Endothelial cell of umbilical vein (primary cell): ENCODE data around the gene FSTL3.

Experiments used
- POLR2A ChIP-seq: IDR thresholded peaks from 2 replicates; pipeline ENCODE4 v1.6.1; 2012; ENCODE audit warnings: low read depth, mild to moderate bottlenecking, control low read depth, low read length
- TF ChIP-seq, protein P1 (sequence below), 2 donors: IDR thresholded peaks; 1 replicate in 1 of 2; 2 replicates in 1 of 2; pipeline ENCODE4 v1.5.1; 2011; ENCODE audit warnings: low read length in 2 of 2, mild to moderate bottlenecking in 2 of 2, moderate library complexity in 2 of 2, control low read depth in 1 of 2, inconsistent platforms in 1 of 2, low read depth in 1 of 2; ENCODE audit not compliant: insufficient read depth in 1 of 2; ENCODE audit errors: extremely low read depth in 1 of 2

DNA sequence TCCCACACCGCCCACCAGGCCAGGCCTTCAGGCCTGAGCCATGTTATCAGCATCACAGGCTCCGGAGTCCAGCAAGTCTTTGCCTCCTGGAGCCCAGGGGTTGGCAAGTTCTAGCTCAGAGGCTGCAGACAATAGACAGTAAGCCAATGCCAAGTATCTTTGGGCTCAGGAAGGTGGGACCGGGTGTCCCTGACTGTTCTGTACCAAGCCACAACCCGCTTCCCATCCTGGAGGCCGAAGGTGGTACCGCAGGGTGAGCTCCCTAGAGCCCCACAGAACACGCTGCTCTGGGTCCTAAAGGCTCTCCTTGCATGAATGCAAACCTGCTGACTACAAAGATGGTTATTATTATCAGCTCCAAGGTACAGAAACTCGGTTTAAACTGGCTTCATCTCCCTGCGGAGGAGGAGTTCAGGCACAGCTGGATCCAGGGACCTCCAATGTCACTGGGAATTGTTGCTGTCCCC, 5.5 kb upstream of the FSTL3 start:
- no peak for TF ChIP-seq POLR2A
- TF ChIP-seq, protein P1, sequence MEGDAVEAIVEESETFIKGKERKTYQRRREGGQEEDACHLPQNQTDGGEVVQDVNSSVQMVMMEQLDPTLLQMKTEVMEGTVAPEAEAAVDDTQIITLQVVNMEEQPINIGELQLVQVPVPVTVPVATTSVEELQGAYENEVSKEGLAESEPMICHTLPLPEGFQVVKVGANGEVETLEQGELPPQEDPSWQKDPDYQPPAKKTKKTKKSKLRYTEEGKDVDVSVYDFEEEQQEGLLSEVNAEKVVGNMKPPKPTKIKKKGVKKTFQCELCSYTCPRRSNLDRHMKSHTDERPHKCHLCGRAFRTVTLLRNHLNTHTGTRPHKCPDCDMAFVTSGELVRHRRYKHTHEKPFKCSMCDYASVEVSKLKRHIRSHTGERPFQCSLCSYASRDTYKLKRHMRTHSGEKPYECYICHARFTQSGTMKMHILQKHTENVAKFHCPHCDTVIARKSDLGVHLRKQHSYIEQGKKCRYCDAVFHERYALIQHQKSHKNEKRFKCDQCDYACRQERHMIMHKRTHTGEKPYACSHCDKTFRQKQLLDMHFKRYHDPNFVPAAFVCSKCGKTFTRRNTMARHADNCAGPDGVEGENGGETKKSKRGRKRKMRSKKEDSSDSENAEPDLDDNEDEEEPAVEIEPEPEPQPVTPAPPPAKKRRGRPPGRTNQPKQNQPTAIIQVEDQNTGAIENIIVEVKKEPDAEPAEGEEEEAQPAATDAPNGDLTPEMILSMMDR (IDR thresholded peaks at IDR 0.05; ENCODE audit: extremely low read depth in 1 of 2, insufficient read depth in 1 of 2, low read depth in 1 of 2, low read length in 2 of 2), result no peak
